K562 (cell line): ENCODE results near the gene GPX5. TPM values are rescaled to one million over a fixed set of nuclear protein-coding genes. Genes with fewer than 3 reads are reported as not detected.

ENCODE experiments used
- EP300 ChIP-seq: IDR thresholded peaks from 2 replicates; pipeline ENCODE4 v1.6.1; 2012; ENCODE audit warnings: low read length, improper control_type of control experiment
- FOXK2 ChIP-seq, 2 experiments: fragments of 450-650 bp; IDR thresholded peaks in 1 of 2; conservative IDR thresholded peaks in 1 of 2; 2 replicates each; pipeline ENCODE4 v1.6.1; 2016; ENCODE audit warnings: low read depth in 2 of 2, mild to moderate bottlenecking in 1 of 2
- MEF2A ChIP-seq: IDR thresholded peaks from 2 replicates; pipeline ENCODE4 v1.6.1; 2011; ENCODE audit warnings: low read depth, mild to moderate bottlenecking, low read length, moderate library complexity; ENCODE audit not compliant: control insufficient read depth
- MEF2D ChIP-seq: conservative IDR thresholded peaks from 2 replicates; pipeline ENCODE4 v1.6.1; 2016; ENCODE audit warnings: low read depth, missing genetic modification characterization, missing compliant biosample characterization
- MTA1 ChIP-seq: fragments of 450-650 bp; IDR thresholded peaks from 2 replicates; pipeline ENCODE4 v1.6.1; 2017; ENCODE audit warnings: borderline replicate concordance
- PHB2 ChIP-seq: fragments of 450-650 bp; IDR thresholded peaks from 2 replicates; pipeline ENCODE4 v1.6.1; 2017; ENCODE audit warnings: low read depth
- PRMT5 ChIP-seq: sonication (generic); formaldehyde crosslinking; IDR thresholded peaks from 2 replicates; pipeline ENCODE4 v1.5.0; 2020; ENCODE audit warnings: missing genetic modification reagents
- RFX7 ChIP-seq: fragments of 250-450 bp; sonication (Bioruptor Pico); IDR thresholded peaks from 2 replicates; pipeline ENCODE4 v1.5.1; 2021; ENCODE audit warnings: mild to moderate bottlenecking
- SRSF7 ChIP-seq: fragments of 200-400 bp; formaldehyde crosslinking; optimal IDR thresholded peaks from 2 replicates; pipeline ENCODE3; 2017; ENCODE audit warnings: mild to moderate bottlenecking, low read depth, low read length
- TAF1 ChIP-seq: IDR thresholded peaks from 2 replicates; pipeline ENCODE4 v1.6.1; 2011; ENCODE audit warnings: mild to moderate bottlenecking, low read length, moderate library complexity; ENCODE audit not compliant: insufficient read depth, control insufficient read depth, severe bottlenecking; ENCODE audit errors: extremely low read depth
- ZFP1 ChIP-seq: fragments of 450-650 bp; formaldehyde crosslinking; IDR thresholded peaks from 2 replicates; pipeline ENCODE4 v1.4.0; 2020; ENCODE audit warnings: mild to moderate bottlenecking, mixed read lengths
- ZNF280A ChIP-seq: fragments of 450-650 bp; IDR thresholded peaks from 2 replicates; pipeline ENCODE4 v1.6.1; 2018; ENCODE audit warnings: mild to moderate bottlenecking, low read depth; ENCODE audit not compliant: partially characterized antibody
- ZNF3 ChIP-seq: fragments of 250-450 bp; sonication (Bioruptor Pico); IDR thresholded peaks from 2 replicates; pipeline ENCODE4 v1.5.0; 2021; ENCODE audit warnings: mild to moderate bottlenecking, moderate library complexity
- ZNF57 ChIP-seq: fragments of 450-650 bp; formaldehyde crosslinking; IDR thresholded peaks from 2 replicates; pipeline ENCODE4 v1.4.0; 2020; ENCODE audit warnings: mild to moderate bottlenecking, moderate library complexity
- ZNF668 ChIP-seq: fragments of 250-450 bp; sonication (Bioruptor Pico); IDR thresholded peaks from 2 replicates; pipeline ENCODE4 v1.8.0; 2022; ENCODE audit warnings: mild to moderate bottlenecking, inconsistent platforms
- polyA plus RNA-seq, 8 experiments: library from polyadenylated mRNA; depleted of rRNA in 4 of 8; stranded (reverse) in 5 of 8; unstranded in 3 of 8; fragments of >200 nt; fragmentation: Nextera tagmentation in 2 of 8; fragmentation: Illumina TruSeq in 1 of 8; extraction: Ambion mirVana in 2 of 8; extraction: Trizol in 1 of 8; gene quantifications; 2 replicates each; pipeline versions ENCODE4 v1.2.1 to v1.2.3, GENCODE V29; 2011 to 2014; ENCODE audit warnings: inconsistent platforms in 1 of 8, missing spikeins in 1 of 8
- total RNA-seq, 7 experiments: library from RNA; depleted of rRNA in 6 of 7; stranded (reverse); fragments of >200 nt in 6 of 7; fragmentation: Illumina TruSeq in 2 of 7; extraction: Trizol in 2 of 7; gene quantifications; 2 replicates each; pipeline versions ENCODE4 v1.2.1 to v1.2.3, GENCODE V29; 2011 to 2021; ENCODE audit warnings: low replicate concordance in 1 of 7
- TF ChIP-seq, protein P1 (sequence below), 3 experiments: fragments of 200-800 bp in 1 of 3; fragments of 250-450 bp in 1 of 3; fragments of 450-650 bp in 1 of 3; sonication (Bioruptor Pico) in 1 of 3; sonication (Bioruptor generic) in 1 of 3; formaldehyde crosslinking in 1 of 3; IDR thresholded peaks; 2 replicates each; pipeline versions ENCODE4 v1.6.1 to v1.8.0; 2016 to 2022; ENCODE audit warnings: mild to moderate bottlenecking in 2 of 3, missing genetic modification characterization in 2 of 3, missing compliant biosample characterization in 1 of 3, moderate library complexity in 1 of 3
- TF ChIP-seq, protein P2 (sequence below): fragments of 450-650 bp; formaldehyde crosslinking; conservative IDR thresholded peaks from 2 replicates; pipeline ENCODE4 v1.4.0; 2022; ENCODE audit warnings: mild to moderate bottlenecking, missing genetic modification characterization
- TF ChIP-seq, protein P3 (sequence below): fragments of 450-650 bp; formaldehyde crosslinking; IDR thresholded peaks from 2 replicates; pipeline ENCODE4 v1.4.0; 2020; ENCODE audit warnings: mild to moderate bottlenecking, moderate library complexity
- TF ChIP-seq, protein P4 (sequence below): fragments of 250-450 bp; sonication (Bioruptor Pico); IDR thresholded peaks from 2 replicates; pipeline ENCODE4 v1.9.0; 2021; ENCODE audit warnings: mild to moderate bottlenecking, inconsistent platforms

The GPX5 gene
- total and polyA plus RNA-seq, 9 of the 15 experiments (the other 6 are each of a cell fraction or from before 2014, with no cell fraction given), result 0.07 to 0.18 (median 0.15) TPM; not detected in 6

DNA sequence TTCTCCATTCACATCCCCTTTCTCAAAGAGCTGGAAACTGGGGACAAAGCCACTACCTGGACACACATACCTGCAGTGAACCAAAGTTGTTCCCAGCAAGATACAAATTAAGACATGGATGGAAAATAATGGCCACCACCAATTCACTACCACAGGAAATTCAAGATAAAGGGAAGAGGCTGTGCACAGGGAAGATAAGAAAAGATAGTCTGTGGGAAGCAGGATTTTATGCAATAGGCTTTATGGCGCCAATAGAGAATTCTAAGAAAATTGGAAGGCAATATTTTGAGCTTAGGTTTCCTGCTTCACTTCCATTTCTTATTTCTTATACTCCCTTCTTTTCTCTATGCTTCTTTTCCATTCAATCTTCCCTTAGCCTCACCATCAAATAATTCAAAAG lies 19.9 kb upstream of the GPX5 start (continued):
- TF ChIP-seq FOXK2 (conservative IDR thresholded peaks at IDR 0.05 in 1 of 2, IDR thresholded peaks at IDR 0.05 in 1 of 2; ENCODE audit: low read depth in 2 of 2) (no peak), SRSF7 (no peak), RFX7 (no peak), MEF2D (tag) (no peak; the same call in 1 of the 2 replicates), TAF1 (no peak), EP300 (peak; percentile 72), ZFP1 (CRISPR knock-in tag) (no peak), MEF2A (no peak), PHB2 (no peak), MTA1 (no peak), ZNF3 (no peak), ZNF57 (no peak), ZNF280A (no peak), PRMT5 (CRISPR knock-in tag) (no peak), ZNF668 (CRISPR knock-in tag) (no peak)
- TF ChIP-seq, protein P1, sequence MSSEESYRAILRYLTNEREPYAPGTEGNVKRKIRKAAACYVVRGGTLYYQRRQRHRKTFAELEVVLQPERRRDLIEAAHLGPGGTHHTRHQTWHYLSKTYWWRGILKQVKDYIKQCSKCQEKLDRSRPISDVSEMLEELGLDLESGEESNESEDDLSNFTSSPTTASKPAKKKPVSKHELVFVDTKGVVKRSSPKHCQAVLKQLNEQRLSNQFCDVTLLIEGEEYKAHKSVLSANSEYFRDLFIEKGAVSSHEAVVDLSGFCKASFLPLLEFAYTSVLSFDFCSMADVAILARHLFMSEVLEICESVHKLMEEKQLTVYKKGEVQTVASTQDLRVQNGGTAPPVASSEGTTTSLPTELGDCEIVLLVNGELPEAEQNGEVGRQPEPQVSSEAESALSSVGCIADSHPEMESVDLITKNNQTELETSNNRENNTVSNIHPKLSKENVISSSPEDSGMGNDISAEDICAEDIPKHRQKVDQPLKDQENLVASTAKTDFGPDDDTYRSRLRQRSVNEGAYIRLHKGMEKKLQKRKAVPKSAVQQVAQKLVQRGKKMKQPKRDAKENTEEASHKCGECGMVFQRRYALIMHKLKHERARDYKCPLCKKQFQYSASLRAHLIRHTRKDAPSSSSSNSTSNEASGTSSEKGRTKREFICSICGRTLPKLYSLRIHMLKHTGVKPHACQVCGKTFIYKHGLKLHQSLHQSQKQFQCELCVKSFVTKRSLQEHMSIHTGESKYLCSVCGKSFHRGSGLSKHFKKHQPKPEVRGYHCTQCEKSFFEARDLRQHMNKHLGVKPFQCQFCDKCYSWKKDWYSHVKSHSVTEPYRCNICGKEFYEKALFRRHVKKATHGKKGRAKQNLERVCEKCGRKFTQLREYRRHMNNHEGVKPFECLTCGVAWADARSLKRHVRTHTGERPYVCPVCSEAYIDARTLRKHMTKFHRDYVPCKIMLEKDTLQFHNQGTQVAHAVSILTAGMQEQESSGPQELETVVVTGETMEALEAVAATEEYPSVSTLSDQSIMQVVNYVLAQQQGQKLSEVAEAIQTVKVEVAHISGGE (CRISPR knock-in tag; IDR thresholded peaks at IDR 0.05), result no peak
- TF ChIP-seq, protein P2, sequence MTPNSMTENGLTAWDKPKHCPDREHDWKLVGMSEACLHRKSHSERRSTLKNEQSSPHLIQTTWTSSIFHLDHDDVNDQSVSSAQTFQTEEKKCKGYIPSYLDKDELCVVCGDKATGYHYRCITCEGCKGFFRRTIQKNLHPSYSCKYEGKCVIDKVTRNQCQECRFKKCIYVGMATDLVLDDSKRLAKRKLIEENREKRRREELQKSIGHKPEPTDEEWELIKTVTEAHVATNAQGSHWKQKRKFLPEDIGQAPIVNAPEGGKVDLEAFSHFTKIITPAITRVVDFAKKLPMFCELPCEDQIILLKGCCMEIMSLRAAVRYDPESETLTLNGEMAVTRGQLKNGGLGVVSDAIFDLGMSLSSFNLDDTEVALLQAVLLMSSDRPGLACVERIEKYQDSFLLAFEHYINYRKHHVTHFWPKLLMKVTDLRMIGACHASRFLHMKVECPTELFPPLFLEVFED (CRISPR knock-in tag), result no peak
- TF ChIP-seq, protein P3, sequence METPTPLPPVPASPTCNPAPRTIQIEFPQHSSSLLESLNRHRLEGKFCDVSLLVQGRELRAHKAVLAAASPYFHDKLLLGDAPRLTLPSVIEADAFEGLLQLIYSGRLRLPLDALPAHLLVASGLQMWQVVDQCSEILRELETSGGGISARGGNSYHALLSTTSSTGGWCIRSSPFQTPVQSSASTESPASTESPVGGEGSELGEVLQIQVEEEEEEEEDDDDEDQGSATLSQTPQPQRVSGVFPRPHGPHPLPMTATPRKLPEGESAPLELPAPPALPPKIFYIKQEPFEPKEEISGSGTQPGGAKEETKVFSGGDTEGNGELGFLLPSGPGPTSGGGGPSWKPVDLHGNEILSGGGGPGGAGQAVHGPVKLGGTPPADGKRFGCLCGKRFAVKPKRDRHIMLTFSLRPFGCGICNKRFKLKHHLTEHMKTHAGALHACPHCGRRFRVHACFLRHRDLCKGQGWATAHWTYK, result no peak
- TF ChIP-seq, protein P4, sequence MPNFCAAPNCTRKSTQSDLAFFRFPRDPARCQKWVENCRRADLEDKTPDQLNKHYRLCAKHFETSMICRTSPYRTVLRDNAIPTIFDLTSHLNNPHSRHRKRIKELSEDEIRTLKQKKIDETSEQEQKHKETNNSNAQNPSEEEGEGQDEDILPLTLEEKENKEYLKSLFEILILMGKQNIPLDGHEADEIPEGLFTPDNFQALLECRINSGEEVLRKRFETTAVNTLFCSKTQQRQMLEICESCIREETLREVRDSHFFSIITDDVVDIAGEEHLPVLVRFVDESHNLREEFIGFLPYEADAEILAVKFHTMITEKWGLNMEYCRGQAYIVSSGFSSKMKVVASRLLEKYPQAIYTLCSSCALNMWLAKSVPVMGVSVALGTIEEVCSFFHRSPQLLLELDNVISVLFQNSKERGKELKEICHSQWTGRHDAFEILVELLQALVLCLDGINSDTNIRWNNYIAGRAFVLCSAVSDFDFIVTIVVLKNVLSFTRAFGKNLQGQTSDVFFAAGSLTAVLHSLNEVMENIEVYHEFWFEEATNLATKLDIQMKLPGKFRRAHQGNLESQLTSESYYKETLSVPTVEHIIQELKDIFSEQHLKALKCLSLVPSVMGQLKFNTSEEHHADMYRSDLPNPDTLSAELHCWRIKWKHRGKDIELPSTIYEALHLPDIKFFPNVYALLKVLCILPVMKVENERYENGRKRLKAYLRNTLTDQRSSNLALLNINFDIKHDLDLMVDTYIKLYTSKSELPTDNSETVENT, result no peak
